CD4-positive, alpha-beta T cell treated with Interleukin-6 for 4 hours (primary cell): ENCODE results near the gene PXK.

Source experiments
- DNase-seq: peaks from one replicate; pipeline ENCODE4 v3.0.0-alpha.2; 2020; ENCODE audit warnings: mixed read lengths

The PXK gene

DNA sequence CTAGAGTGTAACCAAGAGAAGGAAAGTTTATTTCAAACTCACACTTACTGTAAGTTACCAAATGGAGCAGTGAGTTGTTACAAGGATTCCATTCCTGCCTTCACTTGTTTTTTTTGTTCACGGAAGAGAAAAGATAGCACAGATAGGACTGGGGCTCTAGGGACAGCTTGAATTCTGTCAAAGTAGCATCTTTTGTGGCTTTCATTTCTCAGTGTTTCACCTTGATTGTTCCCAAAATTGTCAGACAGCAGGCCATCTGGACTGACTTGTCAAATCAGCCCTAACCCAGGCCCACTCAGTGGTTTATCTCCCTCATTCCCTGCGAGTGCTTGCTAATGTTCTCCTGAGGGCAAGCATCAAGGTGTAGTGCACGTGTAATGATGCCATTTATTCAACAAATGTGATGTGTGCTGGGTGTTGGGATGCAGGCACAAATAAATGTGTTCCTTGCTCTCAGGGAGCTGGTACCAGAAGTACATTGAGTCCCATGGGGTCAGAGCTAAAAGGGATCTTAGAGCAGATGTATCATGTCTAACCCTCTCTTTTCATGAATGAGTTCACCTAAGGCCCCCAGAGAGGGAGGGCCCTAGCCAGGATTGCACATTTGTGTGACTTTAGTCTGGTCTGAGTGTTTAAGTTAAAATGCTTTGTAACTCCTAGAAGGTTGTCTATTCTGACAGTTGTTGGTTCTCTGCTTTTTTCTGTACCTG, 51.8 kb downstream of the PXK start:
- no peak for DNase-seq

DNA sequence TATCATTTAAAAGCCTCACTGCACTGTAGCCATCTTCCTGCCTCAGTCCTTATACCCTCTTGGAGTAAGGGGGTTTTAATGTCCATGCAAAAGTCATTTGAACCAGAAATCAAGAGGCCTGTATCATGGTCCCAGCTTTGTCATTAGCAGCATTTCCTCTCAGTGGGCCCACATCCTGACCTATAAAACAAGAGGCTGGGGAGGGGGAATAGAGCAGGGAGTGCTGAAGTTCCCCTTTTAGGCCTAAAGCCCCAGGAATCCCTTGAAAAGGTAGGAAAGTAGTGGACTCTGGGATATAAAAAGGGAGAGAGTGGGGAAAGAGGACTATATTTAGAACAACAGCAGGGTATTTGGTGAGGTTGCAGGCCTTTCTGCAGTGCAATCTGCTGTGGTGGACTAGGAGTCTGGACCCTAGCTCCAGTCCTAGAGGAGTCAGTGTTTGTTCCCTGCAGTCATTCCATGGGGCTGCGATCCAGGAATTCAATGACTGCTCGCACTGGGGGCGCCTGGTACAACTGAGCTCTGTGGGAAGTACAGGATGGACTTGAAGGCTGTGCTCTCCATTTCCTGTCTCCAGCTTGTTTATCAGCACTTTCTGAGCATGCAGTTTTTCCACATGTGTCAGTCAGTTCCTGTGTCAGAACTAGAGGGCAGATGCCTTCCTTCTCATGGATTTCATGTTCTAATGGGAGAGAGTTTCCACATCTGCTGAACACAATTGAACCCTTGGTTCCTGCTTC, 54.1 kb downstream of the PXK start:
- DNase-seq = no peak

DNA sequence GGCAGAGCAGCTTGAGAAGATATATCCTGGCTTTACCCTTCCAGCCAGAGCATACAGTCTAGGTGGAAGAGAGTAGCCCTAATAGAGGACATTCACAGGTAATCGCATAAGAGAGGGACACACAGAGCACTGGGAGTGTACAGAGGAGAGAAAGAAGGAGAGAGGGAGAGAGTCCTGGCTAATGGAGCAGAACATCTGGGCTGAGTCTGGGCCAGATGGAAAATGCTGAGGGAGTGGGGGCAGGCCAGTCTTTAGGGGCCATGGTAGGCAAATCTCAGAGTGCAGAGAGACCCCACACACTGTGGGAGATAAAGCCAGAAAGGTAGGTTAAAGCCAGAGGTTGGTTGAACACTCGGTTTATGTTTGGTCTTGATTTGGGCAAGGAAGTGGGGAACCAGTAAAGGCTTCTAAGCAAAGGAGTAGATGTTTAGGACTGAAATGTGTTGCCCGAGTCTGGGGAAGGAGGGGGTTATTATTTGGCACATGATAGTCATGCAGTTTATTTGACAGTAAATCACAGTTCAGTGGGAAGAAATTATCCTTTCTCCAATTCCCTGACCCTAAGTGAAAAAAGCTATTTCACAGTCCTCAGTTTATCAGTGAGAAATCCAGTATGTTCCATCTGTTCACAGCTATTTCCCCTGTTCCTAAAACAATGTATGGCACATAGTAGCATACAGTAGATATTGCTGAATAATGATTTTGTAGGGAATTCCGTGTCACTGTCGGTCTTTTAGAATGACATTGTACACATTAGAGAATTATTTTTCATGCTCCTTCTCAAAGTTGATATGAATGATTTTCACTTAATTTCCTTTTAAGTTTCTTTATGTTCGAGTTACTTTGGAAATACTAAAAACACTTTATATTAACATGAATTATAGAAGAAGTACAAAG, 55.2 kb downstream of the PXK start:
- no peak for DNase-seq

DNA sequence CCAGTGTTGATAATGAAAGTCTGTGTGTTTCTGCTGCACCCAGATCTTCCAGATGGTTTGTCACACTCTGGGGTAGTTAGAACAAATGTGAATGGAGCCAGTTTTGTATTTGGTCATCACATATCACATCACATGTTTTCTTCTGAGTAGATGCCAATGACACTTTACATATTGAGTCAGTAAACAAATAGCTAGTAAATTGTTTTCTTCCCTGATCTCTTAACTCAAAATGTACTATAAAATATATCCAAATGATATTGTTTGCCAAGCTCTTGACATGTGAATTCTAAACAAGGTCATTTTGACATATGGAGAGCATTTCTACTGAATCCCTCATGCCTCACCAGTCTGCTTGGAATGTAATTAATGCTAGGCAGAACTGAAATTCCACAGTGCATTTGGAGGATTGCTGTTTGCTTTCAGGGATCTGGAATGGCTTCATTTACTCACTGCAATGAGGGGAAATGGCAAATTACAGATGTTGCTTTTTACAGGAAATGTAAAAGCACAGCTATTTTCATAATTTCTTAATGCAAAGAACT, 55.9 kb downstream of the PXK start:
- DNase-seq = no peak

DNA sequence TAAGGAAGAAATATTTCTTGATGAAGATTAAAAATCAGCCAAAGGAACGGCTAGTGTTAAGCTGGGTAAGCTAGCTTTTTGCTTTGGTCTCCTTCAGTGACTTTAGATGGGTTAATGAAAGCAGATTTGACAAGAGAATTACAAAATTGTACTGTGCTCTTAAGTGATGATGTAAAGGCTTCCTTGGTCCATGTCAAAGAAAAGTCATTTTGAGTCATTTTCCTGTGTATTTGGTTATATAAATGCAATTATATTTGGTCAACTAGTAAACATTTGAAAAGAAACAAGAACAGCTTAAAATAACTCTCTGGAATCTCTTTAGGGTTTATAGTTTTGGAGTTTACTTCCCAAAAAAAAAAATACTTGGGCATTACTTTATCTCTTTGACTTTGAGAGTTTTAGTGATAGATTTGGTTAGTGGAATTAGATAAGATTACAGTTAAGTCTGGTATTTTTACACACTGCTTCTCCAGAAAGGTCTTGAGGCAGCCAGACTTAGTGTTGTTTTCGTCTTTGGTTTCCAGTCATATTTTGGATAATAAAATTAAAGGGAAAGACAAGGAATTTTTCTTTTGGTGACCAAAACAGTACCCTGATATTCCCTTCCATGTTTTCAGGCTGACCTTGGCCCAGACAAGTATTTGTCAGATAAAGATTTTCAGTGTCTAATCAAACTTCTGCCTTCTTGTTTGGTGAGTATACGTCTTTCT, 58.6 kb downstream of the PXK start:
- no peak for DNase-seq

DNA sequence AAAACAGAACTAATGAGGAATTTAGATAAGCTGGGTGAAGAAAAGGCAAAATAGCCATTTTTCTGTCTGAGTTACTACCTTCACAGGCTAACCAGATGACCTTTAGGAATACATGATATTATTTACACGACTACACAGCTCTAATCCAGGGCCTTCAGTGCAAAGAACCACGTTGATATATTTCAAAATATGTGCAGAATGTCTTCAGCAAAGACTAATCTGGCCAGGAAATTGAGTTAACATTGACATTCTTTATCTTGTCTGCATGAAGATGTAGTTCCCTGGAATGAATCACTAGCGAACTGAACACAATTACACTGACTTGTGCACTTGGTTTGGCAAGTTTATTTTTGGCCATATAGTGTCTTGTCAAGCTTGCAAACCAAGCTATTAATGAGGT, 59.5 kb downstream of the PXK start:
- no peak for DNase-seq

DNA sequence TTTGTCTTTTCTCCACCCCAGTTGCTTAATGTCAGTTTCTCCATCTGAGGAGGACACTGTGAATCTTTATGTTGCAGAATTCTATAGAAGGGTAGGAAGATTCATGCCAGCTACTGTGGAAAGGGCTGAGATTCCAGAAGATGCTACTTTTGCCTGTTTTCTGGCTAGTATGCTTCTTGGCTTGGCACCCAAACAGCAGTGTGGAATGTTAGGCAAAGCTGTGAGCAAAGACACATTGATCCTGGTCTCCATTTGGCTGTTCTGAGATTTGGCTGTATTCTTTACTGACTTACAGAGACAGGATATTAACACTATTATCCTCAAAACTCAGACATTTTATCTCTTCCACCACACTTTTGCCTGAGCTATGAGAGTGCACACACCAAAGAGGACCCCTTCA, 61.6 kb downstream of the PXK start:
- no peak for DNase-seq

DNA sequence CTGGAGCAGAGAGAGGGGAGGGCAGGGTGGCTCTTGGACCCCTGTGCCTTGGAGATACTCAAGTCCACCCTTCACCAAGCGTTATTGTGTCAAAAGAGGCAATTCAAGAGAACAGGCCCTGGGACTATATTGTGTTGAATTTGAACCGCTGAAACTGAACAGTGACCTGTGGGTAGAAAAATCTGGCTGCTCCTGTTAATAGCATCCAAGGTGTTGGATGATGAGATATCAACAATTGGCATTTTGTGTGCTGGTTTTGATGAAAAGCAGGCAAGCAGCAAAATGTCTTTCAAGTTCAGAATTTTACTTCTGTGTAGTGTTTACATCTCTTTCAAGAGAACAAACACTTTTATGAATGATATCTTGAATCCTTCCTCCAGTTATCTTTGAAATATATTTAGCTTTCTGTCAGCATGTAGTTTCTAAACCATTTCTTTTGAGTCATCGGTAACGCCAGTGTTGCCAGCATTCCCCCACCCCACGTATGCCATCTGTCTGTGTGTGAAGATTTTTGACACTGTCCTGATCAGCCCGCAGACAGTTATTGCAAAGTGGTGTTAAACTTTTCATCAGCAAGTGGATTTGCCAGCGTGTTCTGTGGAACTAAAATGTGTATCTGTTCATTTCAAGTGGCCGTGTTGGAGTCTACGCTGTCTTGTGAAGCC, 66.1 kb downstream of the PXK start:
- no peak for DNase-seq

DNA sequence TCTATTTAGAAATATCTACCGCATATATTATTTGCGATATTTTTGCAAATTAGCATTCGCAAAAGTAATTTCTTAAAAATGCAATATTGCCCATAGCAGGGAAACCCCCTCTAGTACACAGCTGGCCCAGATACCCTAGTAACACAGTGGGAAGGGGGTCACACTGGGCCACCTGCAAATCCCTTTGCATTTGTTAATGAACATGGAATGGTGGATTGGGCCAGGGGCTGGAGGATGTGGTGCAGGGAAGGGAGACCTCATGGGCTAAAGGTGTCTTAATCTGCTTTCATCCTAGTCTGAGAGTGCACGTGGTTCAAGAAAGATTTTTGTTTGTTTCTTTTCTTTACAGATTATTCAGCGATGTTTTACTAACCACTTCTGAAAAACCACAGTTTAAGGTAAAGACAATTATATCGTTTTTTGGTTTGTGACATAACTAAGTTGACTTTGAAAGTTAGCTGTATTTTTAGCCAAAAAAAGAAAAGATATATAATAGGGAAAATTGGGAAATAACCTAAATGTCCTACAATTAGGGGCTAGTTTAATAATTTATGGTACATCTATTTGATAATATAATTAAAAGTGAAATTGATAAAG, 70.9 kb downstream of the PXK start:
- DNase-seq = no peak

DNA sequence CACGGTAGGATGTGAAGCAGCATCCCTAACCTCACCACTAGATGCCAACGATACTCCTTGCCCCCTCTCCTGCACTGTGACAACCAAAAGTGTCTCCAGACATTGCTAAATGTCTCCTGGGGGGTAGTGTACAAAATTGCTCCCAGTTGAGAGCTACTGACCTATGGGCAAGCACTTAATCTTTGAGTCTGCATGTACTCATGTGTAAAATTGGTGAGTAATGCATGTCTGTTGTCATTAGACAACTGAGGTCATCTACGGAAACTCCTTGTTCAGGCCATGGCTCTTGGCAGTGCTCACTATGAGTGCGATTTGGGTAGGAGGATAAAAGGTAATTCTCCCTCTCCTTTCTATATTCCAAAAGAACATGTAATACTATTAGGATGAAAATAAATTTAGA, 71.7 kb downstream of the PXK start:
- no peak for DNase-seq

DNA sequence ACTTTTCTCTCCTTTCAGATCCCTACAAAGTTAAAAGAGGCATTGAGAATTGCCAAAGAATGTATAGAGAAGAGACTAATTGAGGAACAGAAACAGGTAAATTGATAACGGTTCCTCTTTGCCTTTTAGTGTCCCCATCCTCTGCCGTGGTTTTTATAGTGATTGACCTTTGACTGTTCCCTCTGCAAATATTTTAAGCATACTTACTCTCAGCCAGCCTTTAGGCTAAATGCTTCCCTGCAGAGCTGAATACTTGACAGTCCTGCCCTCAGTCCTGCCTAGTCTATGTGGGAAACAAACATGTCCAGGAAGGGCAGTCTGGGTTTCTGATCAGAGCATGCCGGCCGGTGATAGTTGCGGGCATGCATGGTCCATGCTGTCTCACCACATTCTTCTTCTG, 76.2 kb downstream of the PXK start:
- DNase-seq = no peak

DNA sequence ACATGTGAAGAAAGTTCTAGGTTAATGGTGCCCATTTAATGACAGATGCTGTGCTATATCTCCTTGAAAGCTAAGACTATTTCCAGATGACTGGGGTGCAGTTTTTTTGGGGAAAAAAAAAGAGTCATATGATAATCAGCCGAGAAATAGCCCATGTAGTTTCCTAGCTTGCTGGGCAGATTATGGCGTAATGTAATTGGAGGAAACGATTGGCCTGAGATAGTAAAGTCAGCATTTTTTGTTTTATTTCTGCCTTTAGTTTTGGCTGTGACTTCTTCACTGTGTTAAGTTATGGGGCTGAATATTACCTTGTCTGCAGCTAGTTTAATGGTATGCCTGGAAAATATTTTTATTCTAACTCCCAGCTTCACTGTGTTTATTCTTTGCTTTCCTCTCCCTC, 77.0 kb downstream of the PXK start:
- DNase-seq = no peak

DNA sequence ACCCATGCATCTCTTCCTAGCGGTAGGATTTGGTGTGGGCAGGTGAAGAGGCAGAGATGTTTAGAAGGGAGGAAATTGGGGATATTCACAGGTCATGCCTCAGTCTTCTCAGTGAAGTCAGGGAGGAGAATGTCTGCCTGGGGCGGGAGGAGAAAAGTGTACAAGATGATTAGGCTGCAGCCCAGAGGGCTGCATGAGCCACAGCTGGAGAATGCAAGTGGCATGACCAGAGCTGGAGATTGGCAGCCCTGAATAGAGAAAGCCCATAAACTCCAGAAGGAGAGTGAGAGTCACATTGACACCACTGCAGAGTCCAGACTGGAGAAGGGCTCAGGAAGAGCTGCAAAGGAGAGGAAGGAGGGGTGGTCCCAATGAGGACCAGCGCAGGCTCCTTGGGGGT, 78.3 kb downstream of the PXK start:
- DNase-seq = no peak

DNA sequence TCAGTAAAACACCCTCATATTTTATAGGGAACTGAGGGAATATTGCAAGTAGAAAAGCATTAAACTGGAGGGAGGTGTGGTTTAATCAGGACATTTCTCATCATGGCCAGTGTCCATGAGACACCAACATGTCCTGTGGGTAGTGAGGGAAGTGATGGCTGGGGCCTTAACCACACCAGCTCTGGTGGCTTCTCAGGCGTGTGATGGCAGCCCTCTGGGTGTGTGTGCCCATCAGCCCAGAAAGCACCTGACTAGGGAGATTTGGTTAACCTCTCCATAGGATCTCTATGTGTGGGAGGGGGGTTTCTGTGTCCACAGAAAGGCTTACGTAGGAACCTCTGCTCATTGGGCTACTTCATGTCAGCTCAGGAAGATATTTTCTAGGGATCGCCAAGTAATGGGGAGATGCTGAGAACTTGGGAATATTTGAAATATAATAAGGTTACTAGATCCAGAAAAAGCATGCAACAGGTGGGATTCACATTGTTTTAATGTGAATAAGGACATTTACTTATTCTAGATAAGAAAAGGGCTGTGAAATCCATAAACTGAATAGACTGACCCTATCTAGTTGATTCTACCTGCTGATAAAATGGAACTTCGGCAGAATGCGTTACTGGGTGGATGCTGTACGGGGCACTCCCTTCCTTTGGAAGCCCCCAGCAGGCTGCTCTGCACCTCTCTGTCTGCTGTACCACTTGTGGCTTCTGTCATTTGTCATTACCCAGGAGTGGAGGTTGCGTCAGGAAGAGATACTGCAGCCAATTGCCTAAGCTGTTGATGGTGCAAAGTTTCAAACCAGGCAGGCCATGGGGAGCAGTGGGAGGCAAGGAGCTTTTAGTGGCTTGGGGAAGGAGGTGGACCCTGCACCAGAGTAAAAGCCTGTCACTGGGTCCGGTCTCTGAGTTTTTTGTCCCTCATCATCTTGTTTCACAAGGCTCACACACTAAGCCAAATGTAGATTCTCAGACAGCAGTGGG, 79.4 kb downstream of the PXK start:
- DNase-seq = no peak

DNA sequence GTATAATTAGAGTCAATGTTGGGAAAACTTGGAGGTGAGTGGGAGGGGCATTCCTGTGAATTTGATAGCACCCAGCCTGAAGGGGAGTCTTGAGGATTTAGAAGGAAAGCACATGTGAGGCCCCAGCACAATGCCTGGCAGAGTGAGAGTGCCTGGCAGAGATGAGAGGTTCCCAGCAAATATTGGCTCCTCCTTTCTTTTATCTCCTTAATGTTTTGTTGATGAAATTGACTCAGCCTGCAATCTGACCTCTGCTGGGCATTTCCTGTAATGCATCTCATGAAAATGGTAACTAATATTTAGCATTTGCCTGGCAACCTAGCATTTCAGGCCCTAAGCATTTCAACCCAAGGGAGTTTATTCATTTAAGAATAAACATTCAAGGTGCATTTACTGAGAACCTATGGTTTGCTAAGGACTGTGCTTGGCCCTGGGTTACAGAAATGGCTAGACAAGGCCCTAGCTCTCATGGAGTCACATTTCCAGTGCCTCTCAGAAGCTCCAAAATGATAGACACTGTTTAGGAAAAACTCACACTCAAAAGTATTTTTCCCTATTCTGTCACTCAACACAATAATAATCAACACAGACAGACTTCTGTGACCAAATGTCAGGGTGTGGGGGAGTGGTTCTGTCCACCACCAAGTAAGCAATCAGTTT, 82.0 kb downstream of the PXK start:
- peak; percentile 50 for DNase-seq

DNA sequence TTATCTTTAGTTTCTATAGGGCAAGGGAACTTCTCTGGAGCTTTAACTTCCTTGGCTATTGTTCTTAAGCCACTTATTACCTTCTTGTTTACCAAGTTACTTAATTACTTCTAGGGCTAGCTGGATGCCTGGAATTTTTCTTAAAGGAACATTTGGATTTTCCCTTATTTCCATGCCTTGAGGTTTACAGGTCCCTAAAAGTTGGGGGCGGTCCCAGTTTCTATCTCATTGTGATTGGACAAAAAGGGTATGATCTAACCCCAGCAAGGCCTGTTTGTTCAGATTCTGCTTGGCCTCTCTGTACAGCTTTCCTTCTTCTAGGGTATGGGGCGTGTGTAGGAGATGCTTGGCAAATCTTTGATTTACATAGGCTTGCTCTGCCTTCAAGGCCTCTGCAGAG, 83.5 kb downstream of the PXK start:
- no peak for DNase-seq

DNA sequence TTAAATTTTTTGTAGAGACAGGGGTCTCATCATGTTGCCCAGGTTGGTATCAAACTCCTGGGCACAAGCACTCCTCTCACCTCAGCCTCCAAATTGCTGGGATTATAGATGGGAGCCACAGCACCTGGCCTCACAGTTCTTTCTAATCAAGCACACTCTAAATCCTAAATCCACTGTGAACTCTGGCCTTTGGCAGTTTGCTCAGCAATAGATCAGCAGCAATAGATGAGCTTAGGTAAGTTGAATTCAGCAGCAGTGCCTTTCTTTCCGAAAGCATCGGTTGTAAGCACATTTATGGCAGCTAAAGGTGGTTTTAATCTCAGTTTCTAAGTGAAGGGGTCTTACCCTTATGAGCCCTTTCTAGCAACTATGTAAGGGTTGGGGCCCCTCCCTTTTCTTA, 84.4 kb downstream of the PXK start:
- no peak for DNase-seq

DNA sequence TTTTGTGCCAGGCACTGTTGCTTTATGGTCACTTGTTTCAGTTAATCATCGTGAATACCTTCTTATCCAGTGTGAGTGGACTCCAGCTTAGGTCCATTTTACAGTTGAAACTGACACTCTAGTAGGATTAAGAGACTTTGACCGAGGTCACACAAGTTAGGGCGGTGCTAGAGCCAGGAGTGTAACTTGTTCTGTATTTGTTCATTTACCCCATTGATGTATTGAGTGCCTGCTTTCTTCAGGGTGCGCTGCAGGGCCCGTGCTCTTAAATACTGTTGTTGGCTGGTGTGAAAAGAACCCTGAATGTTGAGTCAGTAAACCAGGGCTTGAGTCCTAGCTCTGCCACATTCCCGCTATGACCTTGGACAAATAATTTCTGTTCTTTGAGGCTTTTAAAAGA, 85.5 kb downstream of the PXK start:
- no peak for DNase-seq

DNA sequence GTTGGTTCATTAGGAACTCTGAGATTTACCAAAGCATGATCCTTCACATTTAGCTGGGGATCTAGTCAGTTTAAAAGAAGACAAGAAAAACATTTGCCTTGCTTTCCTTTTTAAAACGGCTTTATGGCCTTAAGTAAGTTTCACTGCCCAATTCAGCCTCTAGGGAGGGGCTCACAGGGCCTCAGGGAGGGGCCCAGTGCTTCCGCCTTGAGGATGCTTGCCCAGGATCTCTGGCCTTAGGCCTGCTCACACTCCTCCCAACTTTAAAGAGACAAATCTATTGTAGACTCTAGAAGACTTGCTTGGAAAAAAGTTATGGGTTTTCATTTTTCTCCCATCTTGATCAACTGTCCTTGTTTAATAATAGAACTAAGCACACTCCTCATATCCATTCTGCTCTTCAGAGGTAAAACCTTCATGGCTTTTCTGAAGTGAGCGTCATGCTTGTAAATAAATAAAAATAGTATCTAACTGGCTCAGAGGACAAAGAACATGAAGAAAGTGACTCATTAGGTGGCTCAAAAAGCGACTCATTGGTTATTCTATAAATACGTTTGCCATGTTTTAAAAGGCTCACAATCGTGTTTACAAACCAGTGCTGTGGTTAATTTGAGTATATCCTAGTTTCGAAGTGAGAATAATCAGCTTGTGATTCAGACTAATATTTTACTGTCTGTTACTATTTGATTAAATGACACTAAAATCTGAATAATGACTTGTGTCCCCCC, 87.3 kb downstream of the PXK start:
- DNase-seq = no peak
